ENCODE data around the gene COL16A1.

GRCh38 chr1:31640179-31640578 lies 63.6 kb downstream of the COL16A1 start:
- TF ChIP-seq CTCF (IDR thresholded peaks at IDR 0.05; ENCODE audit: low read depth, low read length, missing input control) (no peak), REST (IDR thresholded peaks at IDR 0.05) (no peak), YY1 (IDR thresholded peaks at IDR 0.05) (no peak), MAX (IDR thresholded peaks at IDR 0.05) (no peak), TAF1 (conservative IDR thresholded peaks at IDR 0.05) (no peak)

Data from liver (tissue), 3 donors.